Rectal smooth muscle tissue (tissue), 1 donor: Measurements from ENCODE around the gene CKS2.

Experiments used
- H3K27ac ChIP-seq: one replicate; pipeline ENCODE4 v1.7.0; 2013; ENCODE audit warnings: low read depth, low read length, inconsistent platforms
- H3K27me3 ChIP-seq: one replicate; pipeline ENCODE4 v1.7.0; 2013; ENCODE audit warnings: low read length; ENCODE audit not compliant: control insufficient read depth, insufficient read depth
- H3K36me3 ChIP-seq: one replicate; pipeline ENCODE4 v1.7.0; 2013; ENCODE audit warnings: low read length; ENCODE audit not compliant: control insufficient read depth, insufficient read depth
- H3K4me1 ChIP-seq: one replicate; pipeline ENCODE4 v1.7.0; 2013; ENCODE audit warnings: low read length; ENCODE audit not compliant: control insufficient read depth, insufficient read depth
- H3K4me3 ChIP-seq: one replicate; pipeline ENCODE4 v1.7.0; 2013; ENCODE audit warnings: low read length
- H3K9ac ChIP-seq: one replicate; pipeline ENCODE4 v1.7.0; 2013; ENCODE audit warnings: low read length

The CKS2 gene

DNA sequence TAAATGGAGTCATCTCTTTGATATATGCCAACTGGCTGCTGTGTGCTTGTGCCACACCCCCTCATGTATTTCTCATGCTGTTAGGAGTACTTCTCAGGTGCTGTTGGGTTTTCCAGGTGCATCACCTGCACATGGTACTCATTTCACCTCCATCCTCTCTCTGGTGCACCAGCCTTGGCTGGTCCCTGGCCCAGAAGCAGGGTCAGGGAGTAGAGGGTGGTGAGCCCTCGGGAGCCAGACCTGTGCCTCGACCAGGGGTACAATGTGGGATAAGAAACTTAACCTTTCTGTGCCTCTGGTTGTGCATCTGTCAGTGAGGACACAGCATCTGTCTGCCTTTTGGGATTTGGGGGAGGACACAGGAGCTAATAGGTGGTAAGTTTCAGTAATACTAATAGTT is 45.8 kb downstream of the CKS2 start:
- Histone ChIP-seq H3K27ac (no peak overlapping the region), H3K36me3 (peaks cover 54% of the 10 kb centered on the region), H3K4me3 (no peak overlapping the region), H3K9ac (no peak overlapping the region), H3K4me1 (no peaks in the 10 kb centered on the region), H3K27me3 (no peaks in the 10 kb centered on the region)

DNA sequence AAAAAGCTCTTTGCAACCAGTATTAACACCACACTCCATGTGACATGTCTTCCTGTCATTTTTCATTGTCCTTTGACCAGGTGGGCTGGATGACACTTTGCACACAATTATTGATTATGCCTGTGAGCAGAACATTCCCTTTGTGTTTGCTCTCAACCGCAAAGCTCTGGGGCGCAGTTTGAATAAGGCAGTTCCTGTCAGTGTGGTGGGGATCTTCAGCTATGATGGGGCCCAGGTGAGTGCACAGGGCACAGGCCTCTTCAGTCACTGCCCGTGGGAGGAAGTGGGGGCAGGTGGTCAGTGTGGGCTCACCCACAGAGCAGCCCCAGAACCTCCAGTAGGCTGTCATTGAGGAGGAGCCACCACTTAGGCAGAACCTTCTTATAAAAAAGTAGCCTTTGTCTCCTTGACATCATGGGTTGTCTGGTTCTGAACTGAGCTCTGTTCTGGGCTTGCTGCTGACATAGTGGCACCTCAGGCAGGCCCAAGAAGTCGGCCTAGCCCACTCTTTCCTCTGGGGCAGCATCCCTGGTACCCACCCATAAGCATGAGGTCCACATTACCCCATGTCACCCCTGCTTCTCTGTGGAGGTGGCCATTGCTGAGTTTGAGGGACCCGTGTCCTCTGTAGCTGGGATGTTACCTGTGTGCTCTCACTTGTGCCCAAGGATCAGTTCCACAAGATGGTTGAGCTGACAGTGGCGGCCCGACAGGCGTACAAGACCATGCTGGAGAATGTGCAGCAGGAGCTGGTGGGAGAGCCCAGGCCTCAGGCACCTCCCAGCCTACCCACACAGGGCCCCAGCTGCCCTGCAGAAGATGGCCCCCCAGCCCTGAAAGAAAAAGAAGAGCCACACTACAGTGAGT is 46.6 kb downstream of the CKS2 start:
- no peaks in the 10 kb centered on the region for H3K27me3 ChIP-seq
- H3K4me3 ChIP-seq: no peak overlapping the region
- H3K4me1 ChIP-seq: no peaks in the 10 kb centered on the region
- no peak overlapping the region for H3K9ac ChIP-seq
- peaks cover 57% of the 10 kb centered on the region for H3K36me3 ChIP-seq
- H3K27ac ChIP-seq: no peak overlapping the region

- H3K4me3 ChIP-seq: no peak overlapping the region
- peaks cover 54% of the 10 kb centered on the region for H3K36me3 ChIP-seq
- no peak overlapping the region for H3K27ac ChIP-seq
- no peaks in the 10 kb centered on the region for H3K4me1 ChIP-seq
- H3K9ac ChIP-seq: no peak overlapping the region
- H3K27me3 ChIP-seq: no peaks in the 10 kb centered on the region
Measured at GRCh38 chr9:89358376-89358916, 47.5 kb downstream of the CKS2 start.

DNA sequence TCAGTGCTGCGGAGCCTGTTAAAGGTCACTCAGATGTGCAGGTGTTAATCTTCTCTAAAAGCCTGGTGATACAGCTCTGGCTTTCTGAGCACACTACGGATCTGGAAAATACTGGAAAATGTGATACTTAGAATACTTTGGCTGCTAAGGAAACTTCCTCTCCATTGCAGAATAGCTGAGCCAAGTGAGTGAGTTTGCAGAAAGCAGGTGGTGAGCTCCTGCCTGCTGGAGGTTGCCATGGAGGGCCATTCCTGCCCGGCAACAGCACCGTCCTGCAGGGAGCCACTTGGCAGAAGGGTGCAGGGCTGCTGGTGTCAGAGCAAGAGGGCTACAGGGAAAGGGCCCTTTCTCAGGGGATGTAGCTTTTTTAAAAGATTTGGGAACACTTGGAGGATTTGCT is 48.0 kb downstream of the CKS2 start:
- peaks cover 52% of the 10 kb centered on the region for H3K36me3 ChIP-seq
- no peak overlapping the region for H3K9ac ChIP-seq
- no peaks in the 10 kb centered on the region for H3K4me1 ChIP-seq
- H3K4me3 ChIP-seq: no peak overlapping the region
- no peaks in the 10 kb centered on the region for H3K27me3 ChIP-seq
- no peak overlapping the region for H3K27ac ChIP-seq

DNA sequence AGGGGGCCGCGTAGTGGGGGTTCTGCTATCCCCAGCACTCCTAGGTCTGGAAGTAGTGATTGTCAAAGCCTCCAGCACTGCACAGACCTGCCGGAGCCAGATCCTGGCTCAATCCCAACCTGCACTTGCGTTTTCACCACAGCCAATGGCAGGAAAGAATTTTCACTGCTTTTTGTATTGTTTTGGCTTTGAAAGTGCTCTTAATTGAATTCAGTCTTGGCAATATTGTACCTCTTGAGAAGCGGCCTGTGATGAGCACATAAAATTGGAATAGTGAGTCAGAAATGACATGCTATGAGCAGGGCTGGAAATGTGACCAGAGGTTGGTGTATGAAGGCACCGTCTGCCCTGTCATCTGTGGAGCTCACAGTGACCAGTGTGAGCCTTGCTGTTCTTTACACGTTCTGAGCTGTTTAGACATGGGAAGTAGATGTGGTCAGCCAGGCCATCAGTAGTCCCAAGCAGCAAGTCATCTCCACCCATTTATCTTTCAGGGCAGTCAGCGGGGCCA is 48.8 kb downstream of the CKS2 start:
- no peak overlapping the region for H3K27ac ChIP-seq
- no peaks in the 10 kb centered on the region for H3K27me3 ChIP-seq
- H3K9ac ChIP-seq: no peak overlapping the region
- peaks cover 45% of the 10 kb centered on the region for H3K36me3 ChIP-seq
- H3K4me3 ChIP-seq: no peak overlapping the region
- H3K4me1 ChIP-seq: no peaks in the 10 kb centered on the region

DNA sequence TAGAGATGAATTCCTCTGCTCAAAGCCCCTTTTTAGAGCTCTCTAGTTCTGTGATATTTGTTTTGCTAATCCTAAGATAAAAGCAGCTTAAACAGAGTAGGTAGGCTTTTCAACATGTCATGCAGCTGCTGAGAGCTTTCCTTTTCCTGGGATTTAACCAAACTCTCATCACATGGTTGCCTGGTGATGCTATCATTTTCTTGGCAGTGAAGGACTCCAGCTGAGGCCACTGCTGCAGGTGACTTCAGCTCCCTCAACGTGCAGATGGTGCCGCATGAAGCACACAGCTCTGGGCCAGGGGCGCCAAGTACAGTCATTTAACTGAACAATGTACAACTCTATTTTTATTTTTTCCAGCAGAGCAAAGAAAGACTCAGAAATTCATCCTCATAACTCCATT is 49.5 kb downstream of the CKS2 start:
- Histone ChIP-seq H3K36me3 (peaks cover 39% of the 10 kb centered on the region), H3K9ac (no peak overlapping the region), H3K27ac (no peak overlapping the region), H3K4me1 (no peaks in the 10 kb centered on the region), H3K27me3 (no peaks in the 10 kb centered on the region), H3K4me3 (no peak overlapping the region)

GRCh38 chr9:89361031-89361430 is 50.0 kb downstream of the CKS2 start:
- H3K36me3 ChIP-seq: peaks cover 39% of the 10 kb centered on the region
- no peaks in the 10 kb centered on the region for H3K27me3 ChIP-seq
- no peak overlapping the region for H3K4me3 ChIP-seq
- H3K27ac ChIP-seq: no peak overlapping the region
- H3K4me1 ChIP-seq: no peaks in the 10 kb centered on the region
- H3K9ac ChIP-seq: no peak overlapping the region

DNA sequence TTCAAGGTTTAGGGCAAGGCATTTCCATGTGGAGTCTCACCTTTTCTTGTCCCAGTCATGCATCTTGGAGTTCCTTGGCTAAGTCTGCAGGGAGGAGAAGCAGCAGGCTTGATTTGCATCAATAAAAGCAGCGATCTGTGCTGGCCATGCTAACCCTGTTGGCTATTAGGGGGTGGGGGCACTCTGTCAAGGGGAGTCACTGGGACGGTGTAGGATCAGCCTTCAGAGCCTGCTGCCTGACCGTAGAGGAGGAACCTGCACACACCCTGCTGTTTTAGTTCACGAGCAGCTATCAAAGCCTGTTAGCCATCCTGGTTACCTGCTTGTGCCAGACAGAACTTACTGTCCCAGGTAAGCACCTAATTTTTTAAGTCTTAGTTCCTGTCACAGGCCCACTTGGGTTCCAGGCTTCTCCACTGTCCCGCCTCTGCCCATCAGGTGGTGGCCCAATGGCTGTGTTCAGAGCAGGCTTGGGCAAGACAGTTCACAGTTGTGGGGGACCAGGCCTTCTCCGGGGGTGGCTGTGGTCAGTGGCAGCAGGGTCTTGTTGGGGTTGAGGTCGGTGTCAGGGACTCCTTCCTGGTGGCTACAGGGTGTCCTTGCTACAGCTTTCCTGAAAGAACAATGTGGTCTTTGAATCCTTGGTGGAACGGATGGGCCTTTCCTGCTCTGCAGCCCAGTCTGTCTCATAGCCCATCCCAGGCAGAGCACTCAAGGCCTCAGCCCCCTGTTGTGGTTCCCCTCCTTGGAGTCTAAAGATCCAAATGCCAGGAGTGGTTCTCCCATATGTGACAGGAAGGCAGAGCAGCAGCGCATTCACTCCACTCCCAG is 51.0 kb downstream of the CKS2 start:
- Histone ChIP-seq H3K36me3 (peaks cover 32% of the 10 kb centered on the region), H3K4me1 (no peaks in the 10 kb centered on the region), H3K9ac (no peak overlapping the region), H3K27me3 (no peaks in the 10 kb centered on the region), H3K27ac (no peak overlapping the region), H3K4me3 (no peak overlapping the region)

DNA sequence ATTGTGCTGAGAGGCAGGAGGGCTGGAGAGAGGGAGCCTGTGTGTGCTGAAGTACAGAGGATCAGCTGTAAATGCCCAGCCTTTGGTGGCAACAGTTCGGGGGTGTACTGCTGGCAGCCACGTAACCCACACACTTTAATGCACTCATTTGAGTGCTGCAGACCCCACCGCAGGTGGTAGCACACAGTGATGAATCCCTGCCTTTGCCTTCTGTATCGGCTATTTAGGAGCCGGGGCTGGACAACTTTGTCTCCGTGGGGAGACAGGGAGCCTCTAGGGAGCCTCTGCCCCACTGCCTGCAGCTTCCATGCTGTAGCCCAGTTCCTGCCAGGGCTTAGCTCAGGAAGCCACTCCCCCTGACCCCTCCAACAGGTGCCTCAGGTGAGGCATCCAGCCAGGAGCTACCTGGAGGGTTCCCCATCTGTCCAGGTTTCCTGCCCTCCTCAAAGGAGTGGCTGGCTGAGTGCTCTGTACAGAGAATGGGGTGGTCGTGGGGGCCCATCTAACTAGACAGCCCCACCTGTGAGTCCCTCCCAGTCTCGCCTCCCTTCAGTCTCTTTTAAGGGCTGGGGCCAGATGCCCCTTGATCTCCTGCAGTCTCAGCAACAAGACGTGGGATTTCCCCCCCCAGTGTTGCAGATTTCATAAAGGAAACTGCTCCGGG is 51.8 kb downstream of the CKS2 start:
- Histone ChIP-seq H3K4me1 (no peaks in the 10 kb centered on the region), H3K27ac (no peak overlapping the region), H3K4me3 (no peak overlapping the region), H3K9ac (no peak overlapping the region), H3K36me3 (peaks cover 27% of the 10 kb centered on the region), H3K27me3 (no peaks in the 10 kb centered on the region)

GRCh38 chr9:89363311-89363670 is 52.3 kb downstream of the CKS2 start:
- no peak overlapping the region for H3K9ac ChIP-seq
- H3K36me3 ChIP-seq: peaks cover 22% of the 10 kb centered on the region
- no peak overlapping the region for H3K27ac ChIP-seq
- no peak overlapping the region for H3K4me3 ChIP-seq
- H3K4me1 ChIP-seq: no peaks in the 10 kb centered on the region
- no peaks in the 10 kb centered on the region for H3K27me3 ChIP-seq

DNA sequence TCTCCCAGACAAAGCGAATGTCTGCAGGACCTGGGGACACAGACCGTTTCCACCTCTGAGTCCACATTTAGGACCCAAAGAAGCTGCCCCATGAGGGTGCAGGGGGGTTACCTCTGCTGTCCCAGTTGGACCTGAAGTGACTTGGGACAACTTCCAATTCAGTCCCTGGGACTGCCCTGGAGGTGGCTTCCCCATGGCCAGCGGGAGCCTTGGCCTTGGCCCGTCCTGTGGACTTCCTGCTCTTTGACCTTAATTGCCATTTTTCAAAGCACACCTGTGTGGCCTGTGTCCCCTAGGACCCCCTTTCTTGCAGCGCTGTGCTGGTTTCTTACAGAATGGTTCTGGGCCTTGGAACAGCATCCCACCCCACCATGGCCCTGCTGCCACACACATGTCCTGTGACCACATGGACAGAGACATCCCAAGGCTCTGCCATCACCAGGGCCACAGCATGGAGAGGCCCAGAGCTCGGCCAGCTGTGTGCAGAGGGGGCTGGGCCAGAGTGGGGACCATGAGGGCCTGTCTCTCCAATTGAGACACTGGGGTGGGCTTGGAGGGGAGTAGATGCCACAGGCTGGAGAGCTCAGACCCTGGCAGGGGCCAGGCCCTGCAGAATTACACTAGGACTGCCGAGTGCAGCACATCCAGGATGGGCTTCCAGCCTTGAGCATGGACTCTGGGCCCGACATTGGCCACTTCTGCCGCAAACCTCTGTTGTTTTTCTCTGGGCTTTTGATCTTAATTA is 53.1 kb downstream of the CKS2 start:
- no peaks in the 10 kb centered on the region for H3K4me1 ChIP-seq
- no peak overlapping the region for H3K9ac ChIP-seq
- H3K27me3 ChIP-seq: no peaks in the 10 kb centered on the region
- H3K4me3 ChIP-seq: no peak overlapping the region
- no peak overlapping the region for H3K27ac ChIP-seq
- peaks cover 19% of the 10 kb centered on the region for H3K36me3 ChIP-seq
